ENCODE measurements around the gene PDE4B. TPM values are rescaled to one million over a fixed set of nuclear protein-coding genes. Genes with fewer than 3 reads are reported as not detected.

PDE4B gene
- total RNA-seq, 2 experiments from 2014 or later = 2.4 to 3.1 TPM

DNA sequence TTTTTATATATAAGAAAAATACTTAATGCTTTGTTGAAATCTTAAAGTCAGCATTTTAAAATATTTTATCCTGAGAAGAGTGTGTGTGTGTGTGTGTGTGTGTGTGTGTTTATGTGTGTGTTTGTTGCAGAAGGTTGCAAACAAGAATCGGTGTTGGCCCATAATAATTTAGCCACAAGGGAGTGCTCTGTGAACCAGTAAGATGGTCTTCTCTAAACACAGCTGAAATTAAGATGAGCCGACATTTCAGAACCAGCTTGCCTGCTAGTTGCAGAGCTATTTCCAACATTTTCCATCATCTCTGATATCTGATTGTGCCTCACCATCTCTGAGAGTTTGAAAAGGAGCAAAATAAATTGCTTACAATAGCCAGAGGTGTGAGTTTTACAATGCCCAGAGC lies 582.4 kb downstream of the PDE4B start:
- Histone ChIP-seq H3K79me2 (ENCODE audit: insufficient read depth, low read depth, low read length) (no peaks in the 10 kb centered on the region), H3K9me2 (ENCODE audit: insufficient read depth, low read length) (no peaks in the 10 kb centered on the region), H3K9me3 (ENCODE audit: low read length) (peaks cover 5% of the 10 kb centered on the region; the same call in 1 of the 2 replicates), H3K4me2 (ENCODE audit: low read length) (peak overlapping the region; percentile 62), H4K20me1 (ENCODE audit: insufficient read depth, low read length) (no peaks in the 10 kb centered on the region), H2AFZ (ENCODE audit: low read length) (peak overlapping the region; percentile 58), H3K4me3 (ENCODE audit: low read depth, low read length, poor library complexity, severe bottlenecking) (no peak overlapping the region), H3K27ac (ENCODE audit: low read depth, low read length, poor library complexity, severe bottlenecking) (peak overlapping the region; percentile 57), H3K4me1 (ENCODE audit: insufficient read depth, low read length, poor library complexity, severe bottlenecking) (peaks cover 66% of the 10 kb centered on the region), H3K36me3 (ENCODE audit: insufficient read depth, low read length) (peaks cover 39% of the 10 kb centered on the region)
- intact Hi-C loops (cut with micrococcal nuclease; ENCODE audit: unreplicated experiment) = no loop called here
- CTCF ChIA-PET (ENCODE audit: unreplicated experiment) = no interaction called here
- no TSS peak for BruUV-seq (replicated peaks)
- POLR2A ChIA-PET = interaction anchor here (0.7 to 4.2 kb wide), 6 partner anchors 26 to 169 kb away, joined by 3 to 27 read pairs (median 4); no protein-coding TSS in a partner anchor
- TF ChIP-seq, protein P1, sequence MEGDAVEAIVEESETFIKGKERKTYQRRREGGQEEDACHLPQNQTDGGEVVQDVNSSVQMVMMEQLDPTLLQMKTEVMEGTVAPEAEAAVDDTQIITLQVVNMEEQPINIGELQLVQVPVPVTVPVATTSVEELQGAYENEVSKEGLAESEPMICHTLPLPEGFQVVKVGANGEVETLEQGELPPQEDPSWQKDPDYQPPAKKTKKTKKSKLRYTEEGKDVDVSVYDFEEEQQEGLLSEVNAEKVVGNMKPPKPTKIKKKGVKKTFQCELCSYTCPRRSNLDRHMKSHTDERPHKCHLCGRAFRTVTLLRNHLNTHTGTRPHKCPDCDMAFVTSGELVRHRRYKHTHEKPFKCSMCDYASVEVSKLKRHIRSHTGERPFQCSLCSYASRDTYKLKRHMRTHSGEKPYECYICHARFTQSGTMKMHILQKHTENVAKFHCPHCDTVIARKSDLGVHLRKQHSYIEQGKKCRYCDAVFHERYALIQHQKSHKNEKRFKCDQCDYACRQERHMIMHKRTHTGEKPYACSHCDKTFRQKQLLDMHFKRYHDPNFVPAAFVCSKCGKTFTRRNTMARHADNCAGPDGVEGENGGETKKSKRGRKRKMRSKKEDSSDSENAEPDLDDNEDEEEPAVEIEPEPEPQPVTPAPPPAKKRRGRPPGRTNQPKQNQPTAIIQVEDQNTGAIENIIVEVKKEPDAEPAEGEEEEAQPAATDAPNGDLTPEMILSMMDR (conservative IDR thresholded peaks at IDR 0.05; ENCODE audit: low read length) = peak; percentile 45
- TF ChIP-seq EZH2phosphoT487 (IDR thresholded peaks at IDR 0.05; ENCODE audit: borderline replicate concordance, low read depth, low read length) = no peak
- no peak for DNase-seq (ENCODE audit: low spot score)

DNA sequence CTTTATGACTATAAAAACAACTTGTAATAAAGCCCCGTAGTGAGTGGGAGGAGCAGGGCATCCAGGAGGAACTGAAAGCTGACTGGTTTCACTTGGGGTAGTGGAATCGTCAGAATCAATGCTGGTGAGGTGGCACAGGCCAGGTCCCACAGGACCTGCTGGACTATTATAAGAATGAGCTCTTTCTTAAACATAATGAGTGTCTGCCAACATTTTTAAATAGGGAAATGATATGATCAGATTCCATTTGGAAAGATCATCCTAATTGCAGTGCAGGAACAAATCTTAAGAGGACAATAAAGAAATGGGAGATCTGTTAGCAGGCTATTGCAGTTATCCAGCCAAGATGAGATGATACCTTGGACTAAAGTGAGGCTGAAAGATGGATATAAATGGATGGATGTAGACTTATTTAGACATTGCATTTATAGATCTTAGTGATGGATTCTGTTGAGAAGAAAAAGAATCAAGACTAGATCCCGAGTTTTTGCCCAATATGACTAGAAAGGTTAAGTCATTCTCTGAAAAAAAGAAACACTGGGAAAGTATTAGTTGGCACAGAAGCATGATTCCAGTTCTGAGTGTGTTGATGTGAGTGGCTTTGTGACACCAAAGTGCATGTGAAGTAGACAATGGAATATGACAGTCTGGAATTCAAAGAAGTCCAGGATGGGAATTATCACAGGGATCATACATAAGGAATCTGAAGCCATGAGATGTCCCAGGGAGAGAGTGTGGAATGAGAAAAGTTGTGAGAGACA lies 587.9 kb downstream of the PDE4B start:
- intact Hi-C loops (cut with micrococcal nuclease; ENCODE audit: unreplicated experiment) = loop anchor here (1.0 to 2.0 kb wide), 3 partner anchors 16 to 46 kb away; no protein-coding TSS in a partner anchor
- TF ChIP-seq, protein P1 (conservative IDR thresholded peaks at IDR 0.05; ENCODE audit: low read length) = no peak
- no peak for TF ChIP-seq EZH2phosphoT487 (IDR thresholded peaks at IDR 0.05; ENCODE audit: borderline replicate concordance, low read depth, low read length)
- peak overlapping the region; percentile 42 for H3K4me3 ChIP-seq (ENCODE audit: low read depth, low read length, poor library complexity, severe bottlenecking)
- ChIA-PET POLR2A (interaction anchor here (0.6 to 2.2 kb wide), 18 partner anchors 9 to 102 kb away, joined by 3 to 11 read pairs (median 4); no protein-coding TSS in a partner anchor), CTCF (ENCODE audit: unreplicated experiment) (interaction anchor here (1.0 kb wide), 1 partner anchor 65 kb away, joined by 3 read pairs; no protein-coding TSS in a partner anchor)
- no peaks in the 10 kb centered on the region for H3K9me2 ChIP-seq (ENCODE audit: insufficient read depth, low read length)
- peaks cover 53% of the 10 kb centered on the region for H3K9me3 ChIP-seq (ENCODE audit: low read length)
- DNase-seq (ENCODE audit: low spot score) = peak; percentile 88
- no TSS peak for BruUV-seq (replicated peaks)
- H4K20me1 ChIP-seq (ENCODE audit: insufficient read depth, low read length) = no peaks in the 10 kb centered on the region
- H2AFZ ChIP-seq (ENCODE audit: low read length) = peak overlapping the region; percentile 43; the same call in 1 of the 2 replicates
- peaks cover 28% of the 10 kb centered on the region for H3K36me3 ChIP-seq (ENCODE audit: insufficient read depth, low read length)
- H3K4me2 ChIP-seq (ENCODE audit: low read length) = peak overlapping the region; percentile 67
- H3K4me1 ChIP-seq (ENCODE audit: insufficient read depth, low read length, poor library complexity, severe bottlenecking) = peaks cover 39% of the 10 kb centered on the region
- no peaks in the 10 kb centered on the region for H3K79me2 ChIP-seq (ENCODE audit: insufficient read depth, low read depth, low read length)
- peak overlapping the region; percentile 67 for H3K27ac ChIP-seq (ENCODE audit: low read depth, low read length, poor library complexity, severe bottlenecking)
